Astrocyte (in vitro differentiated cells and primary cell): Measurements from ENCODE around the gene NEK10.

Experiments
- EZH2 ChIP-seq: IDR thresholded peaks from 2 replicates; pipeline ENCODE4 v1.6.1; 2012; ENCODE audit warnings: mild to moderate bottlenecking, low read length, inconsistent platforms; ENCODE audit not compliant: insufficient read depth
- TF ChIP-seq, protein P1 (sequence below): IDR thresholded peaks from 2 replicates; pipeline ENCODE4 v1.5.1; 2011; ENCODE audit warnings: low read depth, mild to moderate bottlenecking, inconsistent platforms, low read length, moderate library complexity; ENCODE audit not compliant: insufficient read depth

DNA sequence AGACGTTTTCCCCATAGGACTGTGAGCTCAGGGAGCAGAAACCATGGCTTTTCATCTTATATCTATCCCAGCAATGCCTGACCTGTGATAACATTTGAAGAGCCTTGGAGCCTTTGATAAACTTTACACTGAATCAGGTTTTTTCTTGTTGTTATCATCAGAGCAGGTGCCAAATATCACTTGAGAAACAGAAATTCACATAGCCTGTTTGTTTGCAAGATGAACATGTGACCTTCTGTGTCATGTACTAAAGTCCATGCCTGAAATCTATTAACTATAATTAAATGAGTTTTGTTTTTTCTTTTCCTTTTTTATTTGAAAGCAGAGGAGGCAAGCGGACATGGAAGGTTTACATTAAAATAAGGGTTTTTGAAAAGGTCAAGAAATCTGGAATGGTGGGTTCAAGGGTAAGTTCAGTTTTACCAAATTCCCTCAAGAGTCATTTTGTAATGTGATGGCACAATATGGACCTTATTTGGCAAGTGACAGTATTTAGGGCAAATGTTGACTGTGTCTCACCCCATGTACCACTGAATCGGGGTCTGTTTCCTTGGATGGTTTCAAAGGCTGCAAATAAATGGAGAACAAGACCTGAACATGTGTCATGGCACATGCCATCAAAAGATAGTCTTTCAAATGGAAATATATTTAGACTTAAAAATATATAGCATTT is 90.7 kb downstream of the NEK10 start:
- TF ChIP-seq, protein P1, sequence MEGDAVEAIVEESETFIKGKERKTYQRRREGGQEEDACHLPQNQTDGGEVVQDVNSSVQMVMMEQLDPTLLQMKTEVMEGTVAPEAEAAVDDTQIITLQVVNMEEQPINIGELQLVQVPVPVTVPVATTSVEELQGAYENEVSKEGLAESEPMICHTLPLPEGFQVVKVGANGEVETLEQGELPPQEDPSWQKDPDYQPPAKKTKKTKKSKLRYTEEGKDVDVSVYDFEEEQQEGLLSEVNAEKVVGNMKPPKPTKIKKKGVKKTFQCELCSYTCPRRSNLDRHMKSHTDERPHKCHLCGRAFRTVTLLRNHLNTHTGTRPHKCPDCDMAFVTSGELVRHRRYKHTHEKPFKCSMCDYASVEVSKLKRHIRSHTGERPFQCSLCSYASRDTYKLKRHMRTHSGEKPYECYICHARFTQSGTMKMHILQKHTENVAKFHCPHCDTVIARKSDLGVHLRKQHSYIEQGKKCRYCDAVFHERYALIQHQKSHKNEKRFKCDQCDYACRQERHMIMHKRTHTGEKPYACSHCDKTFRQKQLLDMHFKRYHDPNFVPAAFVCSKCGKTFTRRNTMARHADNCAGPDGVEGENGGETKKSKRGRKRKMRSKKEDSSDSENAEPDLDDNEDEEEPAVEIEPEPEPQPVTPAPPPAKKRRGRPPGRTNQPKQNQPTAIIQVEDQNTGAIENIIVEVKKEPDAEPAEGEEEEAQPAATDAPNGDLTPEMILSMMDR = no peak
- TF ChIP-seq EZH2 = no peak
